ENCODE measurements around the gene KDSR.

GRCh38 chr18:63344918-63345317, 22.1 kb downstream of the KDSR start:
- no peak for TF ChIP-seq EZH2 (IDR thresholded peaks at IDR 0.05; ENCODE audit: borderline replicate concordance, low read length)
- no peak for TF ChIP-seq CTCF (IDR thresholded peaks at IDR 0.05; ENCODE audit: low read length)

Measured in OCI-LY1 (cell line).